Fibroblast of lung (primary cell): ENCODE data around the gene OXCT2. TPM values are rescaled to one million over a fixed set of nuclear protein-coding genes. Genes with fewer than 3 reads are reported as not detected.
"Not testable (repeated sequence)": the region's sequence is repeated elsewhere in the genome, so short reads cannot be mapped to it uniquely, and the experiment has no call there.

Experiments
- DNase-seq, 2 donors: peaks; one replicate each; pipeline versions ENCODE4 v3.0.0 to v3.0.0-alpha.2; 2010; ENCODE audit warnings: low read depth in 2 of 2
- H2AFZ ChIP-seq: 2 replicates; pipeline ENCODE4 v1.5.1; 2012; ENCODE audit warnings: low read length, control low read depth, inconsistent platforms
- H3K27ac ChIP-seq: 2 replicates; pipeline ENCODE4 v1.5.1; 2011; ENCODE audit warnings: low read length, control low read depth; ENCODE audit not compliant: insufficient read depth
- H3K27me3 ChIP-seq: 2 replicates; pipeline ENCODE4 v1.5.1; 2011; ENCODE audit warnings: mild to moderate bottlenecking, low read length; ENCODE audit not compliant: control insufficient read depth, insufficient read depth
- H3K36me3 ChIP-seq: 2 replicates; pipeline ENCODE4 v1.5.1; 2011; ENCODE audit warnings: low read length; ENCODE audit not compliant: control insufficient read depth, insufficient read depth
- H3K4me1 ChIP-seq: 2 replicates; pipeline ENCODE4 v1.5.1; 2011; ENCODE audit warnings: low read length; ENCODE audit not compliant: control insufficient read depth, insufficient read depth; ENCODE audit errors: extremely low read depth
- H3K4me2 ChIP-seq: 2 replicates; pipeline ENCODE4 v1.5.1; 2011; ENCODE audit warnings: low read length, control low read depth; ENCODE audit not compliant: insufficient read depth; ENCODE audit errors: extremely low read depth
- H3K4me3 ChIP-seq, 4 experiments: fragments of 200-600 bp in 1 of 4; sonication (generic) in 1 of 4; replicated peaks in 1 of 4; 2 replicates each; pipeline ENCODE4 v1.5.1; 2011 to 2016; ENCODE audit warnings: low read length in 4 of 4, low read depth in 3 of 4, mild to moderate bottlenecking in 3 of 4, control low read depth in 2 of 4, inconsistent platforms in 1 of 4, mixed read lengths in 1 of 4; ENCODE audit not compliant: insufficient read depth in 1 of 4; ENCODE audit errors: control extremely low read depth in 1 of 4
- H3K79me2 ChIP-seq: 2 replicates; pipeline ENCODE4 v1.5.1; 2012; ENCODE audit warnings: mild to moderate bottlenecking, low read length, inconsistent platforms; ENCODE audit not compliant: control insufficient read depth, insufficient read depth
- H3K9ac ChIP-seq: 2 replicates; pipeline ENCODE4 v1.5.1; 2011; ENCODE audit warnings: mild to moderate bottlenecking, low read length, control low read depth; ENCODE audit not compliant: insufficient read depth
- H3K9me3 ChIP-seq: 2 replicates; pipeline ENCODE4 v1.5.1; 2012; ENCODE audit warnings: low read depth, low read length; ENCODE audit not compliant: control insufficient read depth, insufficient read depth
- H4K20me1 ChIP-seq: 2 replicates; pipeline ENCODE4 v1.5.1; 2011; ENCODE audit warnings: low read length; ENCODE audit not compliant: control insufficient read depth, insufficient read depth; ENCODE audit errors: extremely low read depth
- polyA plus RNA-seq, 2 donors: library from polyadenylated mRNA; depleted of rRNA in 1 of 2; stranded (reverse) in 1 of 2; unstranded in 1 of 2; fragments of >200 nt; gene quantifications; 2 replicates each; pipeline ENCODE4 v1.2.1, GENCODE V29; 2011 to 2012; ENCODE audit warnings: missing spikeins in 1 of 2
- total RNA-seq: library from RNA; depleted of rRNA; stranded (reverse); fragments of >200 nt; gene quantifications from 2 replicates; pipeline ENCODE4 v1.2.1, GENCODE V29; 2014

The OXCT2 gene
- total and polyA plus RNA-seq, 2 donors (not counting 1 experiment from before 2014, with no cell fraction given): 1.0 to 6.4 TPM

DNA sequence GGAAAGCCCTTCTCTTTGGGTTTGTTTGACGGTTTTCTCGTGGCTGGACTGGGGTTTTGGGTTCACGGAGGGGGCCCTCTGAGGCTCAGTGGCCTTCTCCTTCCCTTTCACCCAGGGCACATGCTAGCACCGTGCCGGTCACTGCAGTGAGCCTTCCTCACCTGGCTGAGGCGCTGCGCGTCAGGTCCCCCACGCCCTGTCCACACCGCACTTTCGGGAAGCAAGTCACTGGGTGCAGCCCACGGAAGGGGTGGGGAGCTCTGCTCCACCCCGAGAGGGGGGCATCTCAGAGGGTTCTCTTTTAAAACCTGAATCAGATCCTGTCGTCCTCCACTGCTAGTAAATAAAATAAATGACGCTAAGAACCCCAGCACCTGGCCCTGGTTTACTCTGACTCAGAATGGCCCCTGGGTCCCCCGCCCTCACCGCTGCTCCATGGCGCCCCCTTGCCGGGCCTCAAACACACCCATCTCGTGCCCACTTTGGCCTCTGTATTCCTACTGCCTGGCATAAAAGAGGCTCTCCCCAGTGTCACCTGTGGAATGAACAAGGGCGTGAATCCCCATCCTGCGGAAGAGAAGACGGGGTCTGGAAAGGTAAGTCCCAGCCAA is 2.3 kb upstream of the OXCT2 start:
- H3K79me2 ChIP-seq, H3K4me1 ChIP-seq, H3K4me3 ChIP-seq, H3K9me3 ChIP-seq, H3K27ac ChIP-seq, H4K20me1 ChIP-seq, H2AFZ ChIP-seq, H3K9ac ChIP-seq, H3K27me3 ChIP-seq, H3K4me2 ChIP-seq, H3K36me3 ChIP-seq, DNase-seq: not testable (repeated sequence)

DNA sequence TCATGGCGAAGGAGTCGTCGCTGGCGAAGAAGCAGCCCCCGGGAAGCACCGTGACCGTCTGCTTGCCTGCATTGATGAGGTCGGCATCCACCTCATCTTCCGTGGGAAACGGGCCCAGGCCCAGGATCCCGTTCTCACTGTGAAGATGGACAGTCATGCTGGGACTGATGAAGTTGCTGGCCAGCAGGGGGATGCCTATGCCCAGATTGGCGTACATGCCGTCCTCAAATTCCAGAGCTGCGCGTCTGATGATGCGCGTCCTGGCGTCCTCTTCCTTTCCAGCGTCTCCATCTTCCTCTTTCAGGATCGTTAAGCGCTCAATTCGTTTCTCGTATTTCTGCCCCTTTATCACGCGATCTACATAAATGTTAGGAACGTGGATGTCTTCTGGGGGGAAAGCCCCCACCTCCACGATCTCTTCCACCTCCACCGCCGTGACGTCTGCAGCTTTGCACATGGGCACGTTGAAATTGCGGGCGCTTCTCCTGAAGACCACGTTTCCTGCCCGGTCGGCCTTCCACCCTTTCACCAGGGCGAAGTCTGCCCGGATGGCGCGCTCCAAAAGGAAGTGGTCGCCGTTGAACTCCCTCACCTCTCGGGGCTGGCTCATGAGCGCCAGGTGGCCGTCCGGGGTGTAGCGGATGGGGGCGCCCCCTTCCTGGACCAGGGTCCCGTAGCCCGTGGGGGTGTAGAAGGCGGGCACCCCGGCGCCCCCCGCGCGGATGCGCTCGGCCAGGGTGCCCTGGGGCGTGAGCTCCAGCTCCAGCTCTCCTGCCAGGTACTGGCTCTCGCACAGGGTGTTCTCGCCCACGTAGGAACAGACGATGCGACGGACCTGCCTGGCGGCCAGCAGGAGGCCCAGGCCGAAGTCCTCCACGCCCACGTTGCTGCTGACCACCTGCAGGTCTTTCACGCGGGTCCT is 787 bp downstream of the OXCT2 start:
- H3K27me3 ChIP-seq, DNase-seq, H3K36me3 ChIP-seq, H3K9me3 ChIP-seq, H3K4me1 ChIP-seq, H3K9ac ChIP-seq, H3K27ac ChIP-seq, H4K20me1 ChIP-seq, H3K4me2 ChIP-seq, H3K79me2 ChIP-seq: not testable (repeated sequence)
- Histone ChIP-seq H3K4me3 (peak overlapping the region in 3 of 4 experiments; percentile 12 to 42 (median 32)), H2AFZ (peak overlapping the region; percentile 62)

- H3K79me2 ChIP-seq, H3K4me3 ChIP-seq, H2AFZ ChIP-seq, H3K27me3 ChIP-seq, H3K36me3 ChIP-seq, H3K4me1 ChIP-seq, H3K27ac ChIP-seq, H3K9ac ChIP-seq, H4K20me1 ChIP-seq, DNase-seq, H3K4me2 ChIP-seq, H3K9me3 ChIP-seq: not testable (repeated sequence)
Observed at GRCh38 chr1:39769502-39769901, 1.6 kb downstream of the OXCT2 start.

GRCh38 chr1:39766466-39766865 is 4.7 kb downstream of the OXCT2 start:
- not testable (repeated sequence) for H3K27ac ChIP-seq, H3K27me3 ChIP-seq, H2AFZ ChIP-seq, H3K4me2 ChIP-seq, H3K4me1 ChIP-seq, H3K4me3 ChIP-seq, H3K9me3 ChIP-seq, DNase-seq, H3K9ac ChIP-seq, H3K79me2 ChIP-seq, H4K20me1 ChIP-seq, H3K36me3 ChIP-seq

- not testable (repeated sequence) for DNase-seq, H3K27me3 ChIP-seq, H3K27ac ChIP-seq, H3K36me3 ChIP-seq, H3K4me3 ChIP-seq, H4K20me1 ChIP-seq, H3K4me1 ChIP-seq, H2AFZ ChIP-seq, H3K79me2 ChIP-seq, H3K4me2 ChIP-seq, H3K9me3 ChIP-seq, H3K9ac ChIP-seq
Observed at GRCh38 chr1:39764512-39764911, 6.6 kb downstream of the OXCT2 start.

GRCh38 chr1:39763619-39764374 is 7.4 kb downstream of the OXCT2 start:
- H2AFZ ChIP-seq, H3K27ac ChIP-seq, H3K27me3 ChIP-seq, DNase-seq, H4K20me1 ChIP-seq, H3K9me3 ChIP-seq, H3K4me1 ChIP-seq, H3K79me2 ChIP-seq, H3K4me2 ChIP-seq, H3K36me3 ChIP-seq, H3K4me3 ChIP-seq, H3K9ac ChIP-seq: not testable (repeated sequence)
